ENCODE data around the gene MPLKIP. TPM values are rescaled to one million over a fixed set of nuclear protein-coding genes. Genes with fewer than 3 reads are reported as not detected.
"Not testable (repeated sequence)": the region's sequence is repeated elsewhere in the genome, so short reads cannot be mapped to it uniquely, and the experiment has no call there.

Gene MPLKIP
- polyA plus RNA-seq, 1 experiment = 13.1 TPM

DNA sequence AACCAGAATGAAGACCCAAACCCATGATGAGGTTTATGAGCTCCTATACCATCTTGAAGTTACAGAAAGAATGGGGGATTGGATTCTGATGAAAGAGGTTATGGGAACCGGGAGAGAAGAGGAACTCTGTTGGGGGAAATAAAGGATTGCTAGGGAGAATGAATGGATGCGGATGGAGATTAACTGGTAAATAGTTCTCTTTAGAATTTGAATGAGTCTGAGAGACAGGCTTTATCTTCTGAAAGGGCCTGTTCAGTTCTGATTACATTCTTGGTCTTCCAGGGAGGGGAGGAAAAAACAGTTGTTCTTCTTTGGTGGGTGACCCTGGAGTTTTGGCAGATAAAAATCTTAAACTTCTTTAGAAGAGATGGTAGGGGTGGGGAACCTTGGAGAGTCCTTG lies 14.2 kb upstream of the MPLKIP start:
- POLR2A ChIA-PET = no interaction called here
- TF ChIP-seq, protein P1, sequence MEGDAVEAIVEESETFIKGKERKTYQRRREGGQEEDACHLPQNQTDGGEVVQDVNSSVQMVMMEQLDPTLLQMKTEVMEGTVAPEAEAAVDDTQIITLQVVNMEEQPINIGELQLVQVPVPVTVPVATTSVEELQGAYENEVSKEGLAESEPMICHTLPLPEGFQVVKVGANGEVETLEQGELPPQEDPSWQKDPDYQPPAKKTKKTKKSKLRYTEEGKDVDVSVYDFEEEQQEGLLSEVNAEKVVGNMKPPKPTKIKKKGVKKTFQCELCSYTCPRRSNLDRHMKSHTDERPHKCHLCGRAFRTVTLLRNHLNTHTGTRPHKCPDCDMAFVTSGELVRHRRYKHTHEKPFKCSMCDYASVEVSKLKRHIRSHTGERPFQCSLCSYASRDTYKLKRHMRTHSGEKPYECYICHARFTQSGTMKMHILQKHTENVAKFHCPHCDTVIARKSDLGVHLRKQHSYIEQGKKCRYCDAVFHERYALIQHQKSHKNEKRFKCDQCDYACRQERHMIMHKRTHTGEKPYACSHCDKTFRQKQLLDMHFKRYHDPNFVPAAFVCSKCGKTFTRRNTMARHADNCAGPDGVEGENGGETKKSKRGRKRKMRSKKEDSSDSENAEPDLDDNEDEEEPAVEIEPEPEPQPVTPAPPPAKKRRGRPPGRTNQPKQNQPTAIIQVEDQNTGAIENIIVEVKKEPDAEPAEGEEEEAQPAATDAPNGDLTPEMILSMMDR (IDR thresholded peaks at IDR 0.05; ENCODE audit: insufficient read depth, low read depth, low read length) = no peak
- no peak for DNase-seq (ENCODE audit: low read depth)
- CTCF ChIA-PET = interaction anchor here (1.2 to 1.3 kb wide), 2 partner anchors 14 to 50 kb away, joined by 3 read pairs; partner anchors contain the start of genes MPLKIP and SUGCT
- no peak overlapping the region for H3K4me3 ChIP-seq (ENCODE audit: low read depth, low read length)
- no peaks in the 10 kb centered on the region for H3K27me3 ChIP-seq (ENCODE audit: control insufficient read depth, insufficient read depth, low read length)
- no peaks in the 10 kb centered on the region for H3K36me3 ChIP-seq (ENCODE audit: control insufficient read depth, insufficient read depth, low read length)

DNA sequence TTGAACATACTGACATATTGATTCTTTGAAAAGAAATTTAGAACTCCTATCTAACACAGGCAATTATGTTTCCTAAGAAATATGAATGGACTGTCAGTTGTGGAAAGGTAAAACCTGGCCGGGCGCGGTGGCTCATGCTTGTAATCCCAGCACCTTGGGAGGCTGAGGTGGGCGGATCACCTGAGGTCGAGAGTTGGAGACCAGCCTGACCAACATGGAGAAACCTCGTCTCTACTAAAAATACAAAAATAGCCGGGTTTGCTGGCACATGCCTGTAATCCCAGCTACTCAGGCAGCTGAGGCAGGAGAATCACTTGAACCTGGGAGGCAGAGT lies 13.8 kb upstream of the MPLKIP start:
- POLR2A ChIA-PET; H3K4me3 ChIP-seq (ENCODE audit: low read depth, low read length); DNase-seq (ENCODE audit: low read depth); H3K36me3 ChIP-seq (ENCODE audit: control insufficient read depth, insufficient read depth, low read length); H3K27me3 ChIP-seq (ENCODE audit: control insufficient read depth, insufficient read depth, low read length): not testable (repeated sequence)
- CTCF ChIA-PET = interaction anchor here (1.2 to 1.3 kb wide), 2 partner anchors 14 to 51 kb away, joined by 3 read pairs; partner anchors contain the start of genes MPLKIP and SUGCT

DNA sequence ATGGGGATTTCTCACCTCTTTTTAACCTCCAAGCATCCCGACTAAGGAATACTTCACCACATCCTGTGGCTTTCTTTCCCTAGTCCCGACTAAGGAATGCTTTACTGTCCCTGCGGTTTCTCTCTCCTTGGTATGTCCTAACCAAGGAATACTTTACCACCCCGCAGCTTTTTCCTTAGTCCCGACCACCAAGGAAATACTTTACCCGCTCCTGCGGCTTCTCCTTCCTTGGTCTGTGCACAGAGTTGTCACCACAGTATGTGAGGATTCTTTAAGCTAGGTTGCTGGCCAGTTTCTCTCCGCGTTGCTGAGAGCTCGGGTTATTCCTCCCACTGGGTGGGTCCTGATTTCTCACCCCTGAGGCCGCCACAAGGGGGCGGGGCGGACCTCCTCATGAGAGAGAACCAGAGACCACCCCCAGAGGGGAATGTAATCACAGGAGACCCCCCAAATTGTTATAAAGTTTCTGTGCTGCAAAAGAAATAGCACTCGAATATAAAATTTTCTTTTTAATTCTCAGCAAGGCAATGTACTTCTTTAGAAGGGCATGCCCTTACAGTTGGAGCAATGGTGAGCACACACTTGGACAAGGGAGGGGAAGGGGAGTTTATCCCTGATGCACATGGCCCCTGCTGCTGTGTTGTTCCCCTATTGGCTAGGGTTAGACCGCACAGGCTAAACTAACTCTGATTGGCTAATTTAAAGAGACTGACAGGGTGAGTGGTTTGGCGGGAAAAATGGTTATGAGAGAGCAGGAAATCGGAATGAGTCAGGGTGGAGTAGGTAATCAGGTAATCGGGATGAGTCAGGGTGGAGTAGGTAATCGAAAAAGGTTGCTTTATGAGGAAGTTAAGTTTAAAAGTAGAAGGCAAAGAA lies 13.2 kb upstream of the MPLKIP start:
- TF ChIP-seq, protein P1 (IDR thresholded peaks at IDR 0.05; ENCODE audit: insufficient read depth, low read depth, low read length) = no peak
- Histone ChIP-seq H3K27me3 (ENCODE audit: control insufficient read depth, insufficient read depth, low read length) (no peaks in the 10 kb centered on the region), H3K36me3 (ENCODE audit: control insufficient read depth, insufficient read depth, low read length) (no peaks in the 10 kb centered on the region), H3K4me3 (ENCODE audit: low read depth, low read length) (no peak overlapping the region)
- no peak for DNase-seq (ENCODE audit: low read depth)
- CTCF ChIA-PET = no interaction called here
- POLR2A ChIA-PET = no interaction called here

DNA sequence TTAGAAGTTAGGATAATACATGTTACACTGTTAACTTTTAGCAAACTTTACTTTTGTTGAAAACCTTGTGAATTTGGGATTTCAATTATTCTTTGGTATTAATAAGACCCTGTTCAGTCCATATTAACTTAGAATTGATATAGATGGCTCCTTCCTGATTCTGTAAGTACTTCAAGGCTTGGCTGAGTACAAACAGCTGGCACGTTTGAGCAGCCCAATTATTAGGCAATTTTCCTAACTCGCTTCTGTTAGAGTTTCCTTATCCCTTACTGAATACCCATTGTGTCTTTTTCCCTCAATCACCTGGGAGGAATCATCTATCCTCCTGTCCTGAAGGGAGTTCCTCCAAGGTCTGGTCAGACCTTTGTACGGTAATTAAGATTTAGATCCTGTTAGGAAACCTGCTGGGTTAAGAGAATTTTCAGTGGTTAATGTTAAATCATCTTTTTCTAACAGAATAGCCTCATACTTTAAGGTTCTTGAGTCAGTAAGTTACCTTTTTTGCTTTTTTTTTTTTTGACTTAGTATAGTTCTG lies 11.2 kb upstream of the MPLKIP start:
- CTCF ChIA-PET = not testable (repeated sequence)

DNA sequence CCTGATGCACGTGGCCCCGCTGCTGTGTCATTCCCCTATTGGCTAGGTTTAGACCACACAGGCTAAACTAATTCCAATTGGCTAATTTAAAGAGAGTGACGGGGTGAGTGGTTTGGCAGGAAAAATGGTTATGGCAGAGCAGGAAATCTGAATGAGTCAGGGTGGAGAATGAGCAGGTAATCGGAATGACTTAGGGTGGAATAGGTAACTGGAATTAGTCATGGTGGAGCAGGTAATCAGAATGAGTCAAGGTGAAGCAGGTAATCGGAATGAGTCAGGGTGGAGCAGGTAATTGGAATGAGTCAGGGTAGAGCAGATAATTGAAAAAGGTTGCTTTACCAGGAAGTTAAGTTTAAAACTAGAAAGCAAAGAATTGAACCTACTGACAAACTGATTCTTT lies 7.5 kb upstream of the MPLKIP start:
- H3K36me3 ChIP-seq (ENCODE audit: control insufficient read depth, insufficient read depth, low read length); H3K4me3 ChIP-seq (ENCODE audit: low read depth, low read length); H3K27me3 ChIP-seq (ENCODE audit: control insufficient read depth, insufficient read depth, low read length); CTCF ChIA-PET; DNase-seq (ENCODE audit: low read depth); POLR2A ChIA-PET: not testable (repeated sequence)

More for the DNA sequence above, 11.2 kb upstream of the MPLKIP start:
- H3K36me3 ChIP-seq (ENCODE audit: control insufficient read depth, insufficient read depth, low read length); H3K27me3 ChIP-seq (ENCODE audit: control insufficient read depth, insufficient read depth, low read length); DNase-seq (ENCODE audit: low read depth); H3K4me3 ChIP-seq (ENCODE audit: low read depth, low read length); POLR2A ChIA-PET: not testable (repeated sequence)

DNA sequence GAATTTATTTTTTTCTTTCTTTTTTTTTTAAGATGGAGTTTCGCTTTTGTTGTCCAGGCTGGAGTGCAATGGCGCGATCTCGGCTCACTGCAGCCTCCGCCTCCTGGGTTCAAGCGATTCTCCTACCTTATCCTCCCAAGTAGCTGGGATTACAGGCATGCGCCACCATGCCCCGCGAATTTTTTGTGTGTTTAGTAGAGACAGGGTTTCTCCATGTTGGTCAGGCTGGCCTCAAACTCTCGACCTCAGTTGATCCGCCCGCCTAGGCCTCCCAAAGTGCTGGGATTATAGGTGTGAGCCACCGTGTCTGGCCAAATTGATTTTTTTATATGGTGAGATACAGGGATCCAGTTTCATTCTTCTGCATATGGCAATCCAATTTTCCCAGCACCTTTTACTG lies 5.5 kb upstream of the MPLKIP start:
- CTCF ChIA-PET; H3K36me3 ChIP-seq (ENCODE audit: control insufficient read depth, insufficient read depth, low read length); DNase-seq (ENCODE audit: low read depth); POLR2A ChIA-PET; H3K4me3 ChIP-seq (ENCODE audit: low read depth, low read length); H3K27me3 ChIP-seq (ENCODE audit: control insufficient read depth, insufficient read depth, low read length): not testable (repeated sequence)

DNA sequence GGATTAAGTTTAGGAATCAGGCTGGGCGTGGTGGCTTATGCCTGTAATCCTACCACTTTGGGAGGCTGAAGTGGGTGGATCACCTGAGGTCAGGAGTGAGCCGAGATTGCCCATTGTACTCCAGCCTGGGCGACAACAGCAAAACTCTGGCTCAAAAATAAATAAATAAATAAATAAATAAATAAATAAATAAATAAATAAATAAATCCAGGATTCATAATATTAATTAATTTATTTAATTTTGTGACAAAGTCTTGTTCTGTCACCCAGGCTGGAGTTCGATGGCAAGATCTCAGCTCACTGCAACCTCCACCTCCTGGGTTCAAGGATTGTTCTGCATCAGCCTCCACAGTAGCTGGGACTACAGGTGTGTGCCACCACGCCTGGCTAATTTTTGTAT lies 4.6 kb upstream of the MPLKIP start:
- POLR2A ChIA-PET = no interaction called here
- no peaks in the 10 kb centered on the region for H3K27me3 ChIP-seq (ENCODE audit: control insufficient read depth, insufficient read depth, low read length)
- DNase-seq (ENCODE audit: low read depth) = no peak
- CTCF ChIA-PET = no interaction called here
- TF ChIP-seq, protein P1 (IDR thresholded peaks at IDR 0.05; ENCODE audit: insufficient read depth, low read depth, low read length) = no peak
- H3K4me3 ChIP-seq (ENCODE audit: low read depth, low read length) = no peak overlapping the region
- H3K36me3 ChIP-seq (ENCODE audit: control insufficient read depth, insufficient read depth, low read length) = no peaks in the 10 kb centered on the region

Data from BJ (cell line).